ENCODE data around the gene HCFC1. TPM values are rescaled to one million over a fixed set of nuclear protein-coding genes. Genes with fewer than 3 reads are reported as not detected.

The HCFC1 gene
- total RNA-seq, 1 donor from 2014 or later: 74.6 TPM

DNA sequence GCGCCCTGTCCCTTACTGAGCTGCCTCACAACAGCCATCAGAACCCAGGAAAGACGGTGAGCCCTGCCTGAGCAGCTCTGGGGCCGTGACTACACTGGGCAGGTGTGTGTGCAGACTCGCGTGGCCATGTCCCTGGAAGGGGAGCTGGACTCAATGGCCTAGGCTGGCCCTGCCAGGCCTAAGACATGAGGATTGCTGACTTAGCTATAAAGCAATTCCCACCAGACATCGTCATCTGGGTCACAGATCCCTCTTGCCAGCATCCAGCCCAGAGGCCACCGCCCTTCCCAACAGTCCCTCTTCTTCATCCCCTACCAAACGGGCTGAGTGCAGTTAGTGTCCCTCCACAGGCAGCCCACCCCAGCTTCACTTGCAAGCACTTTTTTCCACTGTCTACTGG lies 40.5 kb downstream of the HCFC1 start:
- H3K36me3 Mint-ChIP-seq (ENCODE audit: low read depth, unreplicated experiment): peaks cover 11% of the 10 kb centered on the region
- DNase-seq (ENCODE audit: low spot score): no peak

DNA sequence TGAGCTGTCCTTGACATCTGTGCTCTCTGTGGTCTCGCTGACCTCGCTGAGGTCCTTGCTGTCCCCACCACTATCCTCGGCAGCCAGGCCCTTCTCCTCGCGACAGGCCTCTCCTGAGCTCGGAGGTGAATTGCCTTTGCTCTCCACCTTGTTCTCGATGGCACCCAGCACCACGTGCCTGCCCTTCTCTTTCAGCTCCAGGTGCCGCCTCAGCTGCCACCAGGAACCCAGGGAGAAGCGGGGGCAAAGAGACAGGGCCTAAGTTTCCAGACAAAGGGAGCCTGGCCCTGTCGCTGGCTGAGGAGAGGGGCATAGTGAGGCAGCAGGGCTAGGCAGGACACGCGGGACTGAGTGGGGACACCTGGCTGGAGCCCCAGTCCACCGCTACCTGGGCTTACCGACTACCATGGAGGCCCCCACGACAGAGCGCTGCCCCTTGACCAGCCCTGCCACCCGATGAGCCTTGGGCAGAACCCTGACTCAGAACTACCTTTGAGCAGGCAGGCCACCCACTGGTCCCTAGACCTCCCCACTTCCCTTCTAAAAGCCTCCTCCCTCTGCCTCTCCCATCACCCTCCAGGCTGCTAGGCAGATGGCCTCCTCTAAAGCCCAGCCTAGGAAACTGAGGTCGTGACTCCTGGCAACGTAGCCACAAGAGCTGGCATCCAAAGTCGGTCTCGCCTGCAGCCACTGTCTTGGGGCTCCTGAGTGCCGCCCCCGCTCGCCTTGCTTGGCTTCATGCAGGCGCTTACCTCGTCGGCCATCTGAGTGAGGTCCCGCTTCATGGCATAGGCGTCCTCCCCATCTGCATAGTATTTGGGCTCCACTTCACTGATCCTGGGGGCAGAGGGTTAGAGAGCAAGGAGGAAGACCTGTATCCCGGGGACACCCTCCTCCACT lies 41.4 kb downstream of the HCFC1 start:
- Mint-ChIP-seq H3K4me1 (ENCODE audit: unreplicated experiment) (peaks cover 3% of the 10 kb centered on the region), H3K4me3 (ENCODE audit: unreplicated experiment) (no peak overlapping the region), H3K27me3 (ENCODE audit: unreplicated experiment) (peaks cover 7% of the 10 kb centered on the region), H3K36me3 (ENCODE audit: low read depth, unreplicated experiment) (peaks cover 11% of the 10 kb centered on the region), H3K9me3 (ENCODE audit: unreplicated experiment) (no peaks in the 10 kb centered on the region), H3K27ac (ENCODE audit: unreplicated experiment) (no peak overlapping the region)
- no peak for DNase-seq (ENCODE audit: low spot score)
- no peak for TF ChIP-seq CTCF (IDR thresholded peaks at IDR 0.05; ENCODE audit: unreplicated experiment)

More for the DNA sequence above, 40.5 kb downstream of the HCFC1 start:
- H3K4me1 Mint-ChIP-seq (ENCODE audit: unreplicated experiment): peaks cover 2% of the 10 kb centered on the region
- TF ChIP-seq CTCF (IDR thresholded peaks at IDR 0.05; ENCODE audit: unreplicated experiment): no peak
- no peaks in the 10 kb centered on the region for H3K9me3 Mint-ChIP-seq (ENCODE audit: unreplicated experiment)
- peaks cover 5% of the 10 kb centered on the region for H3K27me3 Mint-ChIP-seq (ENCODE audit: unreplicated experiment)
- no peak overlapping the region for H3K4me3 Mint-ChIP-seq (ENCODE audit: unreplicated experiment)
- peak overlapping the region; percentile 67 for H3K27ac Mint-ChIP-seq (ENCODE audit: unreplicated experiment)

DNA sequence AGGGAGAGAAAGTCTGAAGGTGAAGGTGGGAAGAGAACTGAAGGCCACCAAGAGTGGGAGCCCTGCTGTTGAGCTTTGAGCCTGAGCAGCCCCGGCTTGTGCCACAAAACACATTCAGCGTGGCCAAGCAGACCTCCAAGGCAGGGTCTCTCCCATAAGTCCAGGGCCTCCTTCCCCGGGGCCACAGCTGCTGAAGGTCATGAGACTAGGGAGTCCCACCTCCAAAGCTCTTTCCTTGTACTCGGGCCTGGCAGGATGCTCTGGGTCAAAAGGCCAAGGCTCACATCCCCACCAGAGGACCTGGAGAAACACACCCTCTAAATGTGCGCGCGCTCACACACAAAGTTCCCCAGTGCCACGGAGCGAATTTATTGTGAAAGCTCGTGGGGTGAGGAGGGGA lies 42.0 kb downstream of the HCFC1 start:
- DNase-seq (ENCODE audit: low spot score): no peak
- H3K9me3 Mint-ChIP-seq (ENCODE audit: unreplicated experiment): no peaks in the 10 kb centered on the region
- no peak overlapping the region for H3K4me3 Mint-ChIP-seq (ENCODE audit: unreplicated experiment)
- peaks cover 6% of the 10 kb centered on the region for H3K4me1 Mint-ChIP-seq (ENCODE audit: unreplicated experiment)
- H3K27me3 Mint-ChIP-seq (ENCODE audit: unreplicated experiment): peaks cover 7% of the 10 kb centered on the region
- H3K27ac Mint-ChIP-seq (ENCODE audit: unreplicated experiment): no peak overlapping the region
- peaks cover 11% of the 10 kb centered on the region for H3K36me3 Mint-ChIP-seq (ENCODE audit: low read depth, unreplicated experiment)
- no peak for TF ChIP-seq CTCF (IDR thresholded peaks at IDR 0.05; ENCODE audit: unreplicated experiment)

DNA sequence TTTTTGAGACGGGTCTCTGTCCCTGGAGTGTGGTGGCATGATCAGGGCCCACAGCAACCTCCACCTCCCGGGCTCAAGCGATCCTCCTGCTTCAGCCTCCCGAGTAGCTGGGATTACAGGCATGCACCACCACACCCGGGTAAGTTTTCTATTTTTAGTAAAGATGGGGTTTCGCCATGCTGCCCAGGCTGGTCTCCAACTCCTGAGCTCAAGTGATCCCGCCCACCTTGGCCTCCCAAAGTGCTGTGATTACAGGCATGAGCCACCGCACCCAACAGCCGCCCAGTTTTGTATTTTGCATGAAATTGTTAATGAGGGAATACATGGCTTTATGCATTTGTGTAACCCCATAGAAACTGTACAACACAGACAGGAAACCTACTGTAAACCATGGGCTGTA lies 42.8 kb downstream of the HCFC1 start:
- peaks cover 11% of the 10 kb centered on the region for H3K36me3 Mint-ChIP-seq (ENCODE audit: low read depth, unreplicated experiment)
- H3K9me3 Mint-ChIP-seq (ENCODE audit: unreplicated experiment): no peaks in the 10 kb centered on the region
- no peak overlapping the region for H3K4me3 Mint-ChIP-seq (ENCODE audit: unreplicated experiment)
- H3K4me1 Mint-ChIP-seq (ENCODE audit: unreplicated experiment): peaks cover 10% of the 10 kb centered on the region
- H3K27ac Mint-ChIP-seq (ENCODE audit: unreplicated experiment): peak overlapping the region; percentile 67
- H3K27me3 Mint-ChIP-seq (ENCODE audit: unreplicated experiment): peaks cover 6% of the 10 kb centered on the region
- DNase-seq (ENCODE audit: low spot score): no peak
- no peak for TF ChIP-seq CTCF (IDR thresholded peaks at IDR 0.05; ENCODE audit: unreplicated experiment)
